Activated CD4-positive, alpha-beta T cell treated with anti-CD3 and anti-CD28 coated beads for 36 hours (primary cell): ENCODE results near the gene PLA1A. TPM values are rescaled to one million over a fixed set of nuclear protein-coding genes. Genes with fewer than 3 reads are reported as not detected.
"Not testable (repeated sequence)": the region's sequence is repeated elsewhere in the genome, so short reads cannot be mapped to it uniquely, and the experiment has no call there.

Experiments used
- ATAC-seq: fragments of 200-7000 bp; cut with Tn5 transposase; one replicate; pipeline ENCODE4 v1.10.0; 2021; ENCODE audit warnings: mild to moderate bottlenecking, moderate library complexity
- CTCF ChIA-PET: fragments of 350-600 bp; sonication (Branson Sonifier 250); formaldehyde crosslinking; loops from one replicate; lab custom pipeline; 2021; ENCODE audit warnings: antibody characterized with exemption; lab: Charles Lee
- POLR2A ChIA-PET: fragments of 350-600 bp; sonication (Branson Sonifier 250); formaldehyde crosslinking; loops from one replicate; lab custom pipeline; 2021; ENCODE audit warnings: antibody characterized with exemption, inconsistent platforms; lab: Charles Lee
- DNase-seq: peaks from one replicate; pipeline ENCODE4 v3.0.0-alpha.2; 2020
- H3K27ac Mint-ChIP-seq: one replicate; pipeline ENCODE4 v1.8.0; 2021; ENCODE audit warnings: mixed read lengths
- H3K27me3 Mint-ChIP-seq: one replicate; pipeline ENCODE4 v1.8.0; 2021; ENCODE audit warnings: mixed read lengths
- H3K36me3 Mint-ChIP-seq: one replicate; pipeline ENCODE4 v1.8.0; 2021; ENCODE audit warnings: low read depth, mixed read lengths
- H3K4me1 Mint-ChIP-seq: one replicate; pipeline ENCODE4 v1.8.0; 2021; ENCODE audit warnings: mixed read lengths
- H3K4me3 Mint-ChIP-seq: one replicate; pipeline ENCODE4 v1.8.0; 2021; ENCODE audit warnings: mild to moderate bottlenecking, moderate library complexity, mixed read lengths
- H3K9me3 Mint-ChIP-seq: one replicate; pipeline ENCODE4 v1.8.0; 2021; ENCODE audit warnings: low read depth, mixed read lengths
- intact Hi-C, 2 experiments: fragments of 100-400 bp; cut with DNase I in 1 of 2; cut with micrococcal nuclease in 1 of 2; formaldehyde crosslinking; loops; one replicate each; pipeline versions ENCODE4 v1.14.2 to v1.15.1; 2022 to 2024; cut with DNase I, micrococcal nuclease
- total RNA-seq, 2 experiments: library from RNA; stranded (reverse); gene quantifications; one replicate each; pipeline ENCODE4 v1.2.3, GENCODE V29; 2021

Gene PLA1A
- total RNA-seq, 2 experiments from 2014 or later: not detected

DNA sequence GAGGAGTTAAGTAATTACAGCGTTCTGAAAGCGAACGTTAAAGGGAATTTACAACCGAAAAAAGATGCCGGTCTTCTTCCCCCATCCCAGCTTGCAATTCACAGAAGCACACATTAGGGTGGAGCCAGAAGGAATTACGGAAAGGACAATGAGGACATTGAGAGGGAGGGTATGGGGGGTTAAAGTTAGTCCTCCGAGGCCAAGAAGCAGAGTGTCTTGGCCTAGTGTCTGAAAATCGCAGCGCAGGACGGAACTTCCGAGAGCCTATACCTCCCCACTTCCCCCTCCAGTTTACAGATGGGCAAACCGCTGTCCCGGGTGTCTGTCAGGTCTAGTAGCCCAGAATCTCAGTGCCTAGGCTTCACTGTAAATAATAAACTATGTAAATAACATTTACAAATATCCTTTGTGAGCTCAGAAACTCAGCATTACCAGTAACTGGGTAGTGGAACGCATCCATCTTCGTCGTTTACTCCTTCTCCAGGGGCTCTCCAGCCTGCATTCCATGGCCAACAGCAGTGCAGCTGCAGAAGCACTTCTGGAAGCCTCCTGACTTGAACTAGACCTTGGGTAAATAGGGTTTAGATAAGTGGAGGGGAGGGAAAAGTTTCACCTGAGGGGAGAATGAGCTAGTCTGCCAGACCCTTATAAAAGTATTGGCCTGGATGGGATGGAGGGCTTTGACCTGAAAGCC is 17.5 kb upstream of the PLA1A start:
- Mint-ChIP-seq H3K4me1 (peaks cover 17% of the 10 kb centered on the region), H3K9me3 (no peaks in the 10 kb centered on the region), H3K27me3 (peaks cover 4% of the 10 kb centered on the region), H3K36me3 (no peaks in the 10 kb centered on the region), H3K27ac (peak overlapping the region; percentile 87), H3K4me3 (peak overlapping the region; percentile 79)
- CTCF ChIA-PET: interaction anchor here (2.1 kb wide), 1 partner anchor 11 kb away, joined by 6 read pairs; no protein-coding TSS in a partner anchor
- intact Hi-C loops: loop anchor here in 1 of 2 experiments (5.0 kb wide), 1 partner anchor 97 kb away; the partner anchor contains the start of gene COX17
- peak; percentile 31 for ATAC-seq
- POLR2A ChIA-PET: no interaction called here
- DNase-seq: peak; percentile 30

DNA sequence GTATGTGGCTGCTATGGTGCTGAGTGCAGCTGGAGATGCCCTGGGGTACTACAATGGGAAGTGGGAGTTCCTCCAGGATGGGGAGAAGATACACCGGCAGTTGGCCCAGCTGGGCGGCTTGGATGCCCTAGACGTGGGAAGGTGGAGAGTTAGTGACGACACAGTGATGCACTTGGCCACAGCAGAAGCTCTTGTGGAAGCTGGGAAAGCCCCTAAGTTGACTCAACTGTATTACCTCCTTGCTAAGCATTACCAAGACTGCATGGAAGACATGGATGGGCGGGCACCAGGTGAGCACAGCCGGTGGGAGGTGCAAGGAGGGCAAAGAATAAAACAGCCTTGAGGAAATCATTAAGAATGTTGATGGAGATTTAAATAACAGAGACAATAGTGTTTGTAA is 15.5 kb upstream of the PLA1A start:
- peak; percentile 83 for ATAC-seq
- H3K4me1 Mint-ChIP-seq: peaks cover 17% of the 10 kb centered on the region
- peak; percentile 62 for DNase-seq
- H3K4me3 Mint-ChIP-seq: no peak overlapping the region
- no peaks in the 10 kb centered on the region for H3K9me3 Mint-ChIP-seq
- POLR2A ChIA-PET: no interaction called here
- H3K36me3 Mint-ChIP-seq: no peaks in the 10 kb centered on the region
- peaks cover 4% of the 10 kb centered on the region for H3K27me3 Mint-ChIP-seq
- H3K27ac Mint-ChIP-seq: peak overlapping the region; percentile 7
- CTCF ChIA-PET: interaction anchor here (0.6 to 1.5 kb wide), 2 partner anchors 54 to 71 kb away, joined by 3 to 4 read pairs; no protein-coding TSS in a partner anchor
- intact Hi-C loops: loop anchor here in 1 of 2 experiments (1.0 to 5.0 kb wide), 2 partner anchors 57 to 95 kb away; partner anchors contain the start of gene COX17

DNA sequence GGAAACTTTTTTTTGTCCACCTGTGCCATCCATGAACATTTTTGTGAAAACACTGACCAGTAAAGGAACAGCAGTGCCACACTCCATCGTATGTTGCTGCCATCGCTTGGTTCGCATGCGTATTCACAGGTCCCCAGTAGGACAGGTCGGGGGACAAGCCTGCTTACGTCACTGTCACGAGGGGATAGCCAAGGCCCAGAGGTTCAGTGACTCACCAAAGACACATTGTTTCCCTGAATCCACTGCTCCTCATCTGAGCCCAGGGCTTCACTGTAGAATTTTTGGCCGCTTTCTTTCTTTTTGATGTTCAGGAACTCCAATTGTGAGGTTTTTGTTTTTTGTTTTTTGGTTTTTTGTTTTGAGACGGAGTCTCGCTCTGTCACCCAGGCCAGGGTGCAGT is 12.5 kb upstream of the PLA1A start:
- no peak for DNase-seq
- ChIA-PET CTCF (interaction anchor here (0.6 kb wide), 1 partner anchor 919 kb away, joined by 4 read pairs; no protein-coding TSS in a partner anchor), POLR2A (no interaction called here)
- Mint-ChIP-seq H3K4me3 (no peak overlapping the region), H3K4me1 (peaks cover 17% of the 10 kb centered on the region), H3K27ac (no peak overlapping the region), H3K27me3 (peaks cover 9% of the 10 kb centered on the region), H3K9me3 (no peaks in the 10 kb centered on the region), H3K36me3 (no peaks in the 10 kb centered on the region)
- no peak for ATAC-seq
- intact Hi-C loops: no loop called here

DNA sequence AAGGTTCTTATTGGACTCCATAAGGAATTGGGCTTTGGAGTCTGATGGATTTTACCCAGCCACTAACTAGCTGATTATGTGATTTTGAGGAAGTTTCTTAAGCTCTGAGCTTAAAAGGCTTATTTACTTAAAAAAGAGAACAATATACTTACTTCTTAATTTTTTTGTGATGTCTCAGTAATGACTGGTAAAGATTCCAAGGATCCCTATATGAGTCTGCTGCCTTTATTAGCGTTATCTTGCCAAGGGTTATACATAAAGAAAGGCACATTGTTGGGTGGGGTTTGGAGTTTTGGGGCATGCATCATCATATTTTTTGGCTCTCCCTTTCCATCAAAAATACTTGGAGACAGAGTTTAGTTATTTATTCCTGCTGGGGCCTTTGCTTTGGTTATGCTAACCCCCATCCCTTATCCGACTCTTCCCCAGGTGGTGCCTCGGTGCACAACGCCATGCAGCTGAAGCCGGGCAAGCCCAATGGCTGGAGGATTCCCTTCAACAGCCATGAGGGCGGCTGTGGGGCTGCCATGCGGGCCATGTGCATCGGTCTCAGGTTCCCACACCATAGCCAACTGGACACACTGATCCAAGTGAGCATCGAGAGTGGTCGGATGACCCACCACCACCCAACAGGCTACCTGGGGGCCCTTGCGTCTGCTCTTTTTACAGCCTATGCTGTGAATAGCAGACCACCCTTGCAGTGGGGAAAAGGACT is 11.7 kb upstream of the PLA1A start:
- DNase-seq: no peak
- intact Hi-C loops: no loop called here
- Mint-ChIP-seq H3K4me1 (peaks cover 17% of the 10 kb centered on the region), H3K4me3 (no peak overlapping the region), H3K27ac (no peak overlapping the region), H3K36me3 (no peaks in the 10 kb centered on the region), H3K9me3 (no peaks in the 10 kb centered on the region), H3K27me3 (peaks cover 9% of the 10 kb centered on the region)
- CTCF ChIA-PET: no interaction called here
- POLR2A ChIA-PET: no interaction called here
- ATAC-seq: no peak

DNA sequence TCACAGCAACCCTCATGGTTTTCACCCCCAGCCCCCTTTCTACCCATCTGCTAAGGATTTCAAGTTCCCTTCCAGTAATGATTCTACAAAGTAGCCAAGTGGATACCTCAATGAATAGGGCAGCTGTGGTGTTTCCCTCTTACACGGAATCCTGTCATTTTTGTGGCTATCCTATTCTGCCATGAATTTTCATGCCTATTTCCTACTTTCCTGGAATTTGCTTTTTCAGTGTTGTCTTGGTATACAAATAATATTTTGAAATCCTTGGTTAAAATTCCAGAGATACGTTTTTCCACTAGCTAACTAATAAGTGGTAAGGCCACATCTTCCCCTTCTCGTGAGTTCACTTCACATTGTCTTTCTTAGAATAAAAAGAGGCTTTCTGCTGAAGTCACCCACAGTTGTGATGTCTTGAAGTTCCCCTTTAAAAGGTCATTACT is 10.9 kb upstream of the PLA1A start:
- ChIA-PET POLR2A (no interaction called here), CTCF (interaction anchor here (1.1 kb wide), 1 partner anchor 94 kb away, joined by 3 read pairs; no protein-coding TSS in a partner anchor)
- H3K4me3 Mint-ChIP-seq: no peak overlapping the region
- intact Hi-C loops: no loop called here
- ATAC-seq: no peak
- H3K36me3 Mint-ChIP-seq: no peaks in the 10 kb centered on the region
- DNase-seq: no peak
- H3K27me3 Mint-ChIP-seq: peaks cover 9% of the 10 kb centered on the region
- no peaks in the 10 kb centered on the region for H3K9me3 Mint-ChIP-seq
- peaks cover 17% of the 10 kb centered on the region for H3K4me1 Mint-ChIP-seq
- H3K27ac Mint-ChIP-seq: no peak overlapping the region

DNA sequence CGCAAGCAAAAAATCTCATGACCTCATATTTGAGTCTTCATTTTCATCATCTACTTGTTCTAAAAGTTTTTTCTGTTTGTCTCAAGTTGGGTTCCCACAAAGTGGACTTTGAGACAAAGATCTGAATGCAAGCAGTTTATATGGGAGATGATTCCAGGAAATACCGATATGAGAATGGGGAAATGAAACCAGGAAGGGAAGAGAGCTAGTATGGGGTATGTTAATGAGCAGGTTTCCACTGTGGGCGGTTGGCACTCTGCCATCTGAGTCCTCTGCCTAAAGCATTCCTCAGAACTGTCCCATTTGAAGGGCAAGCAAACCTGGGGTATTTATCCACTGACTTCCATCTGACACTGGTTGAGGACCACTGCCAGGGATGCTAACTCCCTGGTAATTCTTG is 9.6 kb upstream of the PLA1A start:
- ChIA-PET CTCF (no interaction called here), POLR2A (no interaction called here)
- DNase-seq: peak; percentile 40

DNA sequence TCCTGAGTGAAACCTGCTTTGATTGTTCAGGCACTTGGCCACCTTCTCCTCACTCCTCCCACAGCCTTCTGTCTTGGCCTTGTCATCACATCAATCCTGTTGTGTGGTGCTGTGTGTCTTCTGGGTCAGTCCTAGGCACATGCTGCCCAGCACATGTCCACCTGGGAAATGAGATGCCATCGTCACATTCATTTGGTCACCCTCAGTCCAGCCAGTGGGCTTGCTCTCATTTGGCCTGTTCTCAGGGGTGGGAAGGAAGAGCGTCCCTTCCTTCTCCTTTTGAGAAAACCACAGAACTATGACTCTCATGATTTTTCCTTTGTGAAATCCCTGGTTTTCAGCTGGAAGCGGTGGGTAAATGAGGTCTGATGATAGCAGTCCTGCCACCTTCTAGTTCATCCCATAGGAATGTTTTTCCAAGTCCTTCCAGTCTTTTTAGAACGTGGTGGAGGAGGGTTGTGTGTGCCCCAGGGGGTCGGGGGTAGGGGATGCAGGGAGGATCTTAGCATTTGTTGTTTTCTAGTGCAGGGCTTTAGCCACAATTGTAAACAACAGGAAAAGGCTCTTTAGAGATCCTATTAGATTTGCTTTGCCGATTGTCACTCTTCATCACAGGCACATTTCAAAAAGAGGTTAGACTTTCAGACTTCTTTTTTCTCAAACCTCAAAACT is 8.4 kb upstream of the PLA1A start:
- no peak for DNase-seq
- intact Hi-C loops: no loop called here
- Mint-ChIP-seq H3K27me3 (peaks cover 11% of the 10 kb centered on the region), H3K27ac (no peak overlapping the region), H3K9me3 (no peaks in the 10 kb centered on the region), H3K4me1 (peaks cover 8% of the 10 kb centered on the region), H3K36me3 (no peaks in the 10 kb centered on the region), H3K4me3 (no peak overlapping the region)
- no peak for ATAC-seq
- ChIA-PET POLR2A (no interaction called here), CTCF (no interaction called here)

More for the DNA sequence above, 9.6 kb upstream of the PLA1A start:
- Mint-ChIP-seq H3K27me3 (peaks cover 11% of the 10 kb centered on the region), H3K4me3 (no peak overlapping the region), H3K36me3 (no peaks in the 10 kb centered on the region), H3K27ac (no peak overlapping the region), H3K4me1 (peaks cover 8% of the 10 kb centered on the region), H3K9me3 (no peaks in the 10 kb centered on the region)
- intact Hi-C loops: no loop called here
- no peak for ATAC-seq

DNA sequence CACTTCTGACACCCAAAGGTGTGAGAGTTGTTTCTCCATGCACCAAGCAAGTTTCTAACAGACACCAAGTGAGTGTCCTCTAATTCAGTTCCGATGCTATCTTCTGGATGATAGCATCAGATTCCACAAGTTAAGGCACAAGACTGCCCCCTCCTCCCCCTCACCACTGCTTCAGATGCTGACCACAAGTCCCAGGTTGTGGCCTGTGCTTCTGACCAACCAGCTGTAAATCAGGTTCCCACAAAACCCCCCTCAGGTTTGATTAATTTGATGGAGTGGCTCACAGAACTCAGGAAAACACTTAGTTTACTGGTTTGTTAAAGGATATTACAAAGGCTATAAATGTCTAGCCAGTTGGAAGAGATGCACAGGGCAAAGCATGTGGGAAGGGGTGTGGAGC is 7.0 kb upstream of the PLA1A start:
- Mint-ChIP-seq H3K9me3 (no peaks in the 10 kb centered on the region), H3K4me3 (no peak overlapping the region), H3K27ac (no peak overlapping the region), H3K27me3 (peaks cover 11% of the 10 kb centered on the region), H3K4me1 (peaks cover 8% of the 10 kb centered on the region), H3K36me3 (no peaks in the 10 kb centered on the region)
- intact Hi-C loops: no loop called here
- ChIA-PET CTCF (interaction anchor here (0.5 to 2.3 kb wide), 2 partner anchors 10 to 68 kb away, joined by 5 to 6 read pairs; no protein-coding TSS in a partner anchor), POLR2A (no interaction called here)
- ATAC-seq (no peak), DNase-seq (no peak)

DNA sequence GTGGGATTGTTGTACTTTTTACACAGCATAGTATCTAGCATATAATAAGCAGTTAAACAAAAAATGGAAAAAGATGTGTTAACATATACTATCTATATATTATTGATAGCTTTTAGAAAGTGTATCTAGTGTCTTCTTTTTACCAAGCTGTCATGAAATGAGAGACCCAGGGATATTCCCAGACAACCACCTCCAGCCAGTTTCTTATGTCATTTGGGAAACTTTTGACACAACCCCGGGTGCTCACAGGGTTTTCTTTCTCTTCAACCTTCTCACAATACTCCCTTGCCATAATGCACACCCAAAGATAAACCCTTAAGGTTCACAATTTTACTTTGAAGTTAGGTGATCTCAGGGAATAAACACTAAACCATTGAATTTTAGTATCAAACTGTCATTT is 4.8 kb upstream of the PLA1A start:
- no peak for ATAC-seq
- H3K4me1 Mint-ChIP-seq: peaks cover 9% of the 10 kb centered on the region
- no peak overlapping the region for H3K4me3 Mint-ChIP-seq
- H3K36me3 Mint-ChIP-seq: no peaks in the 10 kb centered on the region
- DNase-seq: no peak
- peaks cover 11% of the 10 kb centered on the region for H3K27me3 Mint-ChIP-seq
- H3K27ac Mint-ChIP-seq: no peak overlapping the region
- intact Hi-C loops: no loop called here
- CTCF ChIA-PET: interaction anchor here (0.9 kb wide), 1 partner anchor 34 kb away, joined by 3 read pairs; no protein-coding TSS in a partner anchor
- H3K9me3 Mint-ChIP-seq: no peaks in the 10 kb centered on the region
- POLR2A ChIA-PET: no interaction called here

DNA sequence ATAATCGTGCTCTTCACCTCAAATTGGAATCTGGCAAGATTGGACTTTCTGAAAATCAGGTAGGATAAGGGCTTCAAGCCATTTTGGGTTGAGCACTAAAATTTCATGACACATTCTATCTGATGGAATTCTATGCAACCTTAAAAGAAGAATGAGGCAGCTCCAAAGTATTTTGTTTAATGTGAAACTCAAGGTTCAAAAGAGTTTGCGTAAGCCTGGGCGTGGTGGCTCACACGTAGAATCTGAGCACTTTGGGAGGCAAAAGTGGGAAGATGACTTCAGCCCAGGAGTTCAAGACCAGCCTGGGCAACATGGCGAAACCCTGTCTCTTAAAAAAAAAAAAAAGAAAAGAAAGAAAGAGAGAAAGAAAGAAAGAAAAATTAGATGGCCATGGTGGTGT is 3.6 kb upstream of the PLA1A start:
- Mint-ChIP-seq H3K4me1 (peaks cover 2% of the 10 kb centered on the region), H3K27me3 (peaks cover 8% of the 10 kb centered on the region), H3K9me3 (no peaks in the 10 kb centered on the region), H3K27ac (no peak overlapping the region), H3K36me3 (no peaks in the 10 kb centered on the region), H3K4me3 (no peak overlapping the region)
- intact Hi-C loops: no loop called here
- no peak for ATAC-seq
- POLR2A ChIA-PET: no interaction called here
- CTCF ChIA-PET: no interaction called here
- no peak for DNase-seq

DNA sequence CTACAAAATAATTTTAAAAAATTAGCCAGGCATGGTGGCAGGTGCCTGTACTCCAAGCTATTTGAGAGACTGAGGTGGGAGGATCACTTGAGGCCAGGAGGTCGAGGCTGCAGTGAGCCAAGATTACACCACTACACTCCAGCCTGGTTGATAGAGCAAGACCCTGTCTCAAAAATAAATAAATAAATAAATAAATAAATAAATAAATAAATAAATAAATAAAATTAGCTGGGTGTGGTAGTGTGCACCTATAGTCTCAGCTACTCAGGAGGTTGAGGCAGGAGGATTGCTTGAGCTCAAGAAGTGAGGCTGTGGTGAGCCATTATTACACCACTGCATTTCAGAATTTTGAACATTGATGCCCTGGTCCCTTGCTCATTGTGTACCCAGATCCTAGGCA is 2.8 kb upstream of the PLA1A start:
- H3K9me3 Mint-ChIP-seq, DNase-seq, H3K27me3 Mint-ChIP-seq, intact Hi-C loops, H3K36me3 Mint-ChIP-seq, H3K4me1 Mint-ChIP-seq, ATAC-seq, CTCF ChIA-PET, POLR2A ChIA-PET, H3K27ac Mint-ChIP-seq, H3K4me3 Mint-ChIP-seq: not testable (repeated sequence)
